Caco-2 (cell line): ENCODE data around the gene POGLUT3. TPM values are rescaled to one million over a fixed set of nuclear protein-coding genes. Genes with fewer than 3 reads are reported as not detected.
A peak's percentile ranks its signal among the peaks of the same experiment; 100 is the strongest.

Source experiments
- BruUV-seq: library from RNA; stranded (reverse); fragments of 400-500 nt; replicated peaks from 2 replicates; lab custom pipeline; 2021; lab: Mats Ljungman, UMichigan
- CTCF ChIA-PET: fragments of 300-600 bp; sonication (Branson Sonifier 250); formaldehyde crosslinking; loops from one replicate; lab custom pipeline; 2022; ENCODE audit warnings: antibody characterized with exemption; lab: Charles Lee
- POLR2A ChIA-PET: fragments of 300-600 bp; sonication (Branson Sonifier 250); formaldehyde crosslinking; loops from one replicate; lab custom pipeline; 2022; ENCODE audit warnings: antibody characterized with exemption; lab: Charles Lee
- DNase-seq, 2 experiments: peaks; one replicate each; pipeline versions ENCODE4 v3.0.0 to v3.0.0-alpha.2; 2020 to 2022
- H3K27me3 ChIP-seq: replicated peaks from 2 replicates; pipeline ENCODE4 v1.6.0; 2011; ENCODE audit warnings: low read length; ENCODE audit not compliant: control insufficient read depth, insufficient read depth
- H3K36me3 ChIP-seq: 2 replicates; pipeline ENCODE4 v1.5.1; 2011; ENCODE audit warnings: low read length; ENCODE audit not compliant: control insufficient read depth, insufficient read depth
- H3K4me1 ChIP-seq: fragments of 250-450 bp; sonication (Bioruptor Pico); 2 replicates; pipeline ENCODE4 v1.5.1; 2020; ENCODE audit warnings: mild to moderate bottlenecking
- H3K4me3 ChIP-seq: 2 replicates; pipeline ENCODE4 v1.5.1; 2011; ENCODE audit warnings: low read depth, mild to moderate bottlenecking, control low read depth, low read length
- H3K9me3 ChIP-seq: fragments of 250-450 bp; sonication (Bioruptor Pico); 2 replicates; pipeline ENCODE4 v1.5.1; 2020; ENCODE audit warnings: mild to moderate bottlenecking, moderate library complexity
- H3K27ac Mint-ChIP-seq: one replicate; pipeline ENCODE4 v1.8.0; 2022; ENCODE audit warnings: mixed read lengths; ENCODE audit not compliant: unreplicated experiment
- H3K27me3 Mint-ChIP-seq: one replicate; pipeline ENCODE4 v1.8.0; 2022; ENCODE audit warnings: mixed read lengths; ENCODE audit not compliant: insufficient read depth, unreplicated experiment
- H3K36me3 Mint-ChIP-seq: one replicate; pipeline ENCODE4 v1.8.0; 2022; ENCODE audit warnings: mild to moderate bottlenecking, mixed read lengths; ENCODE audit not compliant: insufficient read depth, unreplicated experiment
- H3K4me1 Mint-ChIP-seq: one replicate; pipeline ENCODE4 v1.8.0; 2022; ENCODE audit warnings: low read depth, mixed read lengths; ENCODE audit not compliant: unreplicated experiment
- H3K4me3 Mint-ChIP-seq: one replicate; pipeline ENCODE4 v1.8.0; 2022; ENCODE audit warnings: mild to moderate bottlenecking, moderate library complexity, mixed read lengths; ENCODE audit not compliant: unreplicated experiment
- H3K9me3 Mint-ChIP-seq: one replicate; pipeline ENCODE4 v1.8.0; 2022; ENCODE audit warnings: mixed read lengths; ENCODE audit not compliant: unreplicated experiment
- CTCF ChIP-seq, 2 experiments: fragments of 200-600 bp in 1 of 2; IDR thresholded peaks; 1 replicate in 1 of 2; 2 replicates in 1 of 2; pipeline versions ENCODE4 v1.5.1 to v1.8.0; 2011 to 2022; ENCODE audit warnings: antibody characterized with exemption in 1 of 2, control low read depth in 1 of 2, inconsistent platforms in 1 of 2, low read depth in 1 of 2, low read length in 1 of 2, mild to moderate bottlenecking in 1 of 2, moderate library complexity in 1 of 2; ENCODE audit not compliant: insufficient read depth in 1 of 2, severe bottlenecking in 1 of 2, unreplicated experiment in 1 of 2
- intact Hi-C: fragments of 100-400 bp; cut with micrococcal nuclease; formaldehyde crosslinking; loops from one replicate; pipeline ENCODE4 v1.10.0; 2022; ENCODE audit not compliant: unreplicated experiment
- total RNA-seq: library from RNA; stranded (reverse); gene quantifications from 2 replicates; pipeline ENCODE4 v1.2.3, GENCODE V29; 2022

The POGLUT3 gene
- total RNA-seq, 1 experiment from 2014 or later = 87.2 TPM

- POLR2A ChIA-PET = interaction anchor here (0.5 to 1.4 kb wide), 4 partner anchors 10 to 93 kb away, joined by 3 to 4 read pairs (median 3); partner anchors contain the start of gene EXPH5
- peak; percentile 69 to 70 for DNase-seq
Measured at GRCh38 chr11:108500721-108501120, 2.5 kb upstream of the POGLUT3 start.

GRCh38 chr11:108500169-108500568, 2.0 kb upstream of the POGLUT3 start:
- Mint-ChIP-seq H3K27ac (peak overlapping the region; percentile 19), H3K4me3 (peak overlapping the region; percentile 92), H3K9me3 (no peaks in the 10 kb centered on the region), H3K4me1 (peaks cover 49% of the 10 kb centered on the region), H3K36me3 (peaks cover 33% of the 10 kb centered on the region), H3K27me3 (no peaks in the 10 kb centered on the region)
- H3K9me3 ChIP-seq = no peaks in the 10 kb centered on the region
- H3K4me1 ChIP-seq = peaks cover 37% of the 10 kb centered on the region
- intact Hi-C loops = loop anchor here (5.0 kb wide), 1 partner anchor 383 kb away; no protein-coding TSS in a partner anchor
- ChIA-PET POLR2A (interaction anchor here (0.5 to 1.4 kb wide), 4 partner anchors 10 to 93 kb away, joined by 3 to 4 read pairs (median 3); partner anchors contain the start of gene EXPH5), CTCF (no interaction called here)
- DNase-seq = no peak
- no peak for TF ChIP-seq CTCF (IDR thresholded peaks at IDR 0.05; ENCODE audit: insufficient read depth in 1 of 2, low read depth in 1 of 2, low read length in 1 of 2, severe bottlenecking in 1 of 2, unreplicated experiment in 1 of 2)
- H3K27me3 ChIP-seq = no peaks in the 10 kb centered on the region
- H3K36me3 ChIP-seq = no peaks in the 10 kb centered on the region
- BruUV-seq = no TSS peak
- H3K4me3 ChIP-seq = no peak overlapping the region

More at GRCh38 chr11:108500721-108501120, 2.5 kb upstream of the POGLUT3 start:
- no peaks in the 10 kb centered on the region for H3K27me3 ChIP-seq
- no peaks in the 10 kb centered on the region for H3K9me3 Mint-ChIP-seq
- peak overlapping the region; percentile 92 for H3K4me3 Mint-ChIP-seq
- H3K27ac Mint-ChIP-seq = peak overlapping the region; percentile 19
- no TSS peak for BruUV-seq
- no peaks in the 10 kb centered on the region for H3K9me3 ChIP-seq
- intact Hi-C loops = loop anchor here (5.0 kb wide), 1 partner anchor 383 kb away; no protein-coding TSS in a partner anchor
- CTCF ChIA-PET = no interaction called here
- H3K36me3 ChIP-seq = no peaks in the 10 kb centered on the region
- H3K4me3 ChIP-seq = no peak overlapping the region
- no peak for TF ChIP-seq CTCF (IDR thresholded peaks at IDR 0.05; ENCODE audit: insufficient read depth in 1 of 2, low read depth in 1 of 2, low read length in 1 of 2, severe bottlenecking in 1 of 2, unreplicated experiment in 1 of 2)
- peaks cover 31% of the 10 kb centered on the region for H3K36me3 Mint-ChIP-seq
- H3K4me1 ChIP-seq = peaks cover 37% of the 10 kb centered on the region
- H3K27me3 Mint-ChIP-seq = no peaks in the 10 kb centered on the region
- H3K4me1 Mint-ChIP-seq = peaks cover 49% of the 10 kb centered on the region

- Mint-ChIP-seq H3K4me1 (peaks cover 49% of the 10 kb centered on the region), H3K9me3 (no peaks in the 10 kb centered on the region), H3K36me3 (peaks cover 40% of the 10 kb centered on the region), H3K27ac (peak overlapping the region; percentile 98), H3K27me3 (no peaks in the 10 kb centered on the region), H3K4me3 (peak overlapping the region; percentile 92)
- CTCF ChIA-PET = no interaction called here
- DNase-seq = no peak
- POLR2A ChIA-PET = no interaction called here
- intact Hi-C loops = loop anchor here (2.0 to 5.0 kb wide), 3 partner anchors 73 to 182 kb away; no protein-coding TSS in a partner anchor
- H3K27me3 ChIP-seq = no peaks in the 10 kb centered on the region
- peaks cover 37% of the 10 kb centered on the region for H3K4me1 ChIP-seq
- H3K4me3 ChIP-seq = peak overlapping the region; percentile 74
- TF ChIP-seq CTCF (IDR thresholded peaks at IDR 0.05; ENCODE audit: insufficient read depth in 1 of 2, low read depth in 1 of 2, low read length in 1 of 2, severe bottlenecking in 1 of 2, unreplicated experiment in 1 of 2) = no peak
- BruUV-seq = no TSS peak
- H3K36me3 ChIP-seq = no peaks in the 10 kb centered on the region
- H3K9me3 ChIP-seq = no peaks in the 10 kb centered on the region
Measured at GRCh38 chr11:108498816-108499408, 728 bp upstream of the POGLUT3 start.
